OCI-LY1 (cell line): ENCODE results near the gene TYK2.

ENCODE experiments used
- H2AFZ ChIP-seq: fragments of 200-600 bp; sonication (generic), shearing (Covaris generic); 2 replicates; pipeline ENCODE4 v1.6.0; 2014; ENCODE audit warnings: antibody characterized with exemption, mild to moderate bottlenecking, low read length
- H3F3A ChIP-seq: fragments of 200-600 bp; sonication (generic), shearing (Covaris generic); 2 replicates; pipeline ENCODE4 v1.6.0; 2014; ENCODE audit warnings: mild to moderate bottlenecking, antibody characterized with exemption, low read length, moderate library complexity; ENCODE audit not compliant: insufficient read depth
- H3K27ac ChIP-seq: fragments of 200-600 bp; sonication (generic); 2 replicates; pipeline ENCODE4 v1.5.1; 2014; ENCODE audit warnings: low read length, mixed run types, mild to moderate bottlenecking, low read depth; ENCODE audit not compliant: poor library complexity, severe bottlenecking
- H3K27me3 ChIP-seq: fragments of 200-600 bp; sonication (generic); 2 replicates; pipeline ENCODE4 v1.6.0; 2014; ENCODE audit warnings: antibody characterized with exemption, mild to moderate bottlenecking, low read length, moderate library complexity; ENCODE audit not compliant: insufficient read depth
- H3K36me3 ChIP-seq: fragments of 200-600 bp; sonication (generic); 2 replicates; pipeline ENCODE4 v1.6.1; 2014; ENCODE audit warnings: mild to moderate bottlenecking, antibody characterized with exemption, low read length, moderate library complexity, mixed read lengths; ENCODE audit not compliant: insufficient read depth
- H3K4me1 ChIP-seq: fragments of 200-600 bp; sonication (generic); 2 replicates; pipeline ENCODE4 v1.5.1; 2014; ENCODE audit warnings: mild to moderate bottlenecking, low read length, moderate library complexity; ENCODE audit not compliant: insufficient read depth, severe bottlenecking
- H3K4me2 ChIP-seq: fragments of 200-600 bp; sonication (generic), shearing (Covaris generic); 2 replicates; pipeline ENCODE4 v1.6.1; 2014; ENCODE audit warnings: low read length
- H3K4me3 ChIP-seq: fragments of 200-600 bp; sonication (generic); 2 replicates; pipeline ENCODE4 v1.5.1; 2014; ENCODE audit warnings: low read length, low read depth, mild to moderate bottlenecking, mixed read lengths; ENCODE audit not compliant: poor library complexity, severe bottlenecking
- H3K79me2 ChIP-seq: fragments of 200-600 bp; shearing (Covaris generic); 2 replicates; pipeline ENCODE4 v1.6.1; 2016; ENCODE audit warnings: mixed run types, low read length, mixed read lengths; ENCODE audit not compliant: insufficient read depth
- H3K9ac ChIP-seq: fragments of 200-600 bp; sonication (generic), shearing (Covaris generic); 2 replicates; pipeline ENCODE4 v1.6.1; 2014; ENCODE audit warnings: mild to moderate bottlenecking, low read length, mixed read lengths
- H3K9me2 ChIP-seq: fragments of 200-600 bp; sonication (generic), shearing (Covaris generic); 2 replicates; pipeline ENCODE4 v1.6.1; 2014; ENCODE audit warnings: low read depth, mild to moderate bottlenecking, low read length, mixed read lengths
- H3K9me3 ChIP-seq: fragments of 200-600 bp; shearing (Covaris generic); 2 replicates; pipeline ENCODE4 v1.6.1; 2014; ENCODE audit warnings: low read length, mixed read lengths
- H4K20me1 ChIP-seq: fragments of 200-600 bp; sonication (generic), shearing (Covaris generic); 2 replicates; pipeline ENCODE4 v1.6.0; 2016; ENCODE audit warnings: mild to moderate bottlenecking, low read length; ENCODE audit not compliant: insufficient read depth
- CTCF ChIP-seq: fragments of 200-600 bp; sonication (generic), shearing (Covaris generic); IDR thresholded peaks from 2 replicates; pipeline ENCODE4 v1.5.1; 2017; ENCODE audit warnings: mild to moderate bottlenecking, antibody characterized with exemption, low read length, moderate library complexity, mixed read lengths
- EZH2 ChIP-seq: fragments of 200-600 bp; sonication (generic), shearing (Covaris generic); IDR thresholded peaks from 2 replicates; pipeline ENCODE4 v1.8.0; 2017; ENCODE audit warnings: borderline replicate concordance, mixed run types, mild to moderate bottlenecking, antibody characterized with exemption, low read length, moderate library complexity, mixed read lengths

Gene TYK2

GRCh38 chr19:10380313-10381102 lies at the start of gene TYK2:
Gene TYK2, minus strand, starts transcription at chr19:10380572. Its CDS starts 2,166 bp downstream, at chr19:10378406.
- Histone ChIP-seq H3K4me2 (peak within 1 kb of the TSS; percentile 94), H4K20me1 (no peaks in the 10 kb centered on the region), H3K9me3 (no peaks in the 10 kb centered on the region), H3K79me2 (peaks cover 8% of the 10 kb centered on the region; the same call in 1 of the 2 replicates), H2AFZ (no peak within 1 kb of the TSS), H3K27ac (peak within 1 kb of the TSS; percentile 31), H3K36me3 (peaks cover 12% of the 10 kb centered on the region; the same call in 1 of the 2 replicates), H3K27me3 (no peaks in the 10 kb centered on the region), H3K9ac (peak within 1 kb of the TSS; percentile 89), H3F3A (no peaks in the 10 kb centered on the region), H3K4me3 (peak within 1 kb of the TSS; percentile 82), H3K9me2 (no peaks in the 10 kb centered on the region), H3K4me1 (peaks cover 11% of the 10 kb centered on the region)
- TF ChIP-seq EZH2 (no peak), CTCF (no peak)

DNA sequence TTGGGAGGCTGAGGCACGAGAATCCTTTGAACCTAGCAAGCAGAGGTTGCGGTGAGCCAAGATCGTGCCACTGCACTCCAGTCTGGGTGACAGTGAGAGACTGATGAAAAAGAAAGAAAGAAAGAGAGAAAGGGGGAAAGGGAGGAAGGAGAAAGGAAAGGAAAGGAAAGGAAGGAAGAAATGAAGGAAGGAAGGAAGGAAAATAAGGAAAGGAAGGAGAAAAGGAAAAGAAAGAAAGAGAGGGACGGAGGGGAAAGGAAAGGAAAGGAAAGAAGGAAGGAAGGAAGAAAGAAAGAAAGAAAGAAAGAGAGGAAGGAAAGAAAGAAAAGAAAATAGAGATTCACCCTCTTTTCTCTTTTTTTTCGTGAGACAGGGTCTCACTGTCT lies 48.6 kb upstream of the TYK2 start:
- H3K27me3 ChIP-seq = peaks cover 18% of the 10 kb centered on the region
- H3K4me3 ChIP-seq = no peak overlapping the region
- H3K27ac ChIP-seq = no peak overlapping the region

GRCh38 chr19:10427169-10427568 lies 46.8 kb upstream of the TYK2 start:
- Histone ChIP-seq H3K9me2 (no peaks in the 10 kb centered on the region), H2AFZ (no peak overlapping the region), H4K20me1 (no peaks in the 10 kb centered on the region), H3K27ac (no peak overlapping the region), H3K4me3 (no peak overlapping the region), H3K4me2 (no peak overlapping the region), H3K9me3 (no peaks in the 10 kb centered on the region), H3K79me2 (no peaks in the 10 kb centered on the region), H3K36me3 (no peaks in the 10 kb centered on the region), H3K9ac (no peak overlapping the region), H3F3A (no peaks in the 10 kb centered on the region), H3K4me1 (peaks cover 36% of the 10 kb centered on the region), H3K27me3 (peaks cover 23% of the 10 kb centered on the region)
- TF ChIP-seq EZH2 (no peak), CTCF (no peak)

More for the DNA sequence above, 48.6 kb upstream of the TYK2 start:
- Histone ChIP-seq H3K79me2 (no peaks in the 10 kb centered on the region), H3K9me2 (no peaks in the 10 kb centered on the region), H2AFZ (no peak overlapping the region), H4K20me1 (no peaks in the 10 kb centered on the region), H3K4me2 (no peak overlapping the region), H3F3A (no peaks in the 10 kb centered on the region), H3K4me1 (peaks cover 36% of the 10 kb centered on the region), H3K36me3 (no peaks in the 10 kb centered on the region), H3K9ac (no peak overlapping the region), H3K9me3 (no peaks in the 10 kb centered on the region)
- TF ChIP-seq EZH2 (no peak), CTCF (no peak)
